NT2/D1 (cell line): Measurements from ENCODE around the gene LRRFIP1.

Experiments used
- DNase-seq: peaks from one replicate; pipeline ENCODE4 v3.0.0-alpha.2; 2011; ENCODE audit warnings: low read depth, low spot score
- H3K27me3 ChIP-seq: 2 replicates; pipeline ENCODE4 v1.6.0; 2011; ENCODE audit warnings: mild to moderate bottlenecking; ENCODE audit not compliant: insufficient read length, insufficient read depth
- H3K36me3 ChIP-seq: 2 replicates; pipeline ENCODE4 v1.6.1; 2011; ENCODE audit warnings: mild to moderate bottlenecking, low read length, mixed read lengths; ENCODE audit not compliant: insufficient read depth, insufficient read length
- H3K4me1 ChIP-seq: 2 replicates; pipeline ENCODE4 v1.5.1; 2011; ENCODE audit not compliant: insufficient read depth, insufficient read length
- H3K4me3 ChIP-seq: 2 replicates; pipeline ENCODE4 v1.5.1; 2011; ENCODE audit warnings: low read depth; ENCODE audit not compliant: insufficient read length
- H3K9ac ChIP-seq: 2 replicates; pipeline ENCODE4 v1.6.0; 2011; ENCODE audit warnings: low read depth; ENCODE audit not compliant: insufficient read length
- H3K9me3 ChIP-seq: 2 replicates; pipeline ENCODE4 v1.5.1; 2011; ENCODE audit warnings: mild to moderate bottlenecking, low read length; ENCODE audit not compliant: insufficient read depth
- SUZ12 ChIP-seq: IDR thresholded peaks from 2 replicates; pipeline ENCODE4 v1.6.1; 2011; ENCODE audit not compliant: insufficient read length, insufficient read depth; ENCODE audit errors: extremely low read depth
- YY1 ChIP-seq: IDR thresholded peaks from 2 replicates; pipeline ENCODE4 v1.6.1; 2011; ENCODE audit not compliant: insufficient read length, insufficient read depth
- ZNF274 ChIP-seq: IDR thresholded peaks from 2 replicates; pipeline ENCODE4 v1.6.1; 2011; ENCODE audit warnings: mild to moderate bottlenecking, low read depth, low read length

Gene LRRFIP1

DNA sequence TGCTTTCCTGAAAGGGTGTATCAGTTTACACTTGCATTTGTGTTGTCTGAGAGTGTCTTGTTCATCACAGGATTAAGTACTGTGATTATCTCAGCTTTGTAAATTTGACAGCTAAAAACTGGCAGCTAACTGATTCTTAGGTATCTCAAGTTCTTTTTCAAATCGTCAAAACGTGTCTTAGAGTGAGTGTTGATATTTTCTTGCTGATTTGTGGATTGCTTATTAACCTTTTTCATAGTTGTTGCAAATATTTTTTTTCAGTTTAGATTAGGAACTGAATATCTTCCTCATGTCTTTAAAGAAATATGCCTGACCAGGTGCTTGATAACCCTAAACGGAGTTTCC is 41.9 kb downstream of the LRRFIP1 start:
- no peak overlapping the region for H3K9ac ChIP-seq
- no peaks in the 10 kb centered on the region for H3K27me3 ChIP-seq
- H3K4me1 ChIP-seq = peaks cover 10% of the 10 kb centered on the region
- DNase-seq = no peak
- TF ChIP-seq YY1 (no peak), ZNF274 (no peak), SUZ12 (no peak)
- H3K4me3 ChIP-seq = no peak overlapping the region
- no peaks in the 10 kb centered on the region for H3K9me3 ChIP-seq
- peaks cover 22% of the 10 kb centered on the region for H3K36me3 ChIP-seq

DNA sequence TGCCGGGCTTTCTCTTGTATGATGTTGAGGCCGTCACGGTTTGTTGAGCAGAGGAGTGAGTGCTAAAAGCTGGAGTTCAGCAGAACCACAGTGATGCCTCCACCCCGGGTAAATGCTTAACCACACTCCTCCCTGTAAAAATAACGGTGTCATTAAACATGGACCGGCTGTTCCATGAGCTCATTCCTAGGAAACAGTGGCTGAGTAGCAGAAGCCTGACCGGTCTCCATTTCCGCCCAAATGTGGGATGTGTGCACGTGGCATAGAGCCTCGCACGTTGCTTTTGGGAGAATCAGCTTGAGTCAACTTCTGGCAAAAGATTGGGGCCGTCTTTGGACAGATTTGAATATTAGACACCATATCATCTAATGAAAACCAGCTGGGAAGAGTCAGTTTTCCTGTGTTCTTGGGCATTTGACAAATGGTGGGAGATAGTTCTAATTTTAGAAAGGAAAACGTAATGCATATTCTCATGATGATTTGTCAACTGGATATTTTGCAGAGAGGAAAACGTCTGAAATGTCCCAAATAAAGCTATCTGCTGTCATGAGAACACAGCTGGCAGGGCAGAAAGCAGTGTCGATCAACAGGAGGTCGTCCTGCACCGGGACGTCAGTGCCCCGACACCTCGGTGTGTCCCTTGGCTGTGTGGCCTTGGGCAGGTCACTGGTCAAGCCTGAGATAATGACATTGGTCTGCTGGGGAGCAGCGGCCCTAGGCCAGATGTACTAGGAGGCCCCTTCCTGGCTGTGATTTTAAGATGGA is 42.4 kb downstream of the LRRFIP1 start:
- Histone ChIP-seq H3K36me3 (peaks cover 22% of the 10 kb centered on the region), H3K9me3 (no peaks in the 10 kb centered on the region), H3K4me1 (peaks cover 10% of the 10 kb centered on the region), H3K27me3 (no peaks in the 10 kb centered on the region), H3K4me3 (no peak overlapping the region), H3K9ac (no peak overlapping the region)
- no peak for TF ChIP-seq YY1
- DNase-seq = no peak

DNA sequence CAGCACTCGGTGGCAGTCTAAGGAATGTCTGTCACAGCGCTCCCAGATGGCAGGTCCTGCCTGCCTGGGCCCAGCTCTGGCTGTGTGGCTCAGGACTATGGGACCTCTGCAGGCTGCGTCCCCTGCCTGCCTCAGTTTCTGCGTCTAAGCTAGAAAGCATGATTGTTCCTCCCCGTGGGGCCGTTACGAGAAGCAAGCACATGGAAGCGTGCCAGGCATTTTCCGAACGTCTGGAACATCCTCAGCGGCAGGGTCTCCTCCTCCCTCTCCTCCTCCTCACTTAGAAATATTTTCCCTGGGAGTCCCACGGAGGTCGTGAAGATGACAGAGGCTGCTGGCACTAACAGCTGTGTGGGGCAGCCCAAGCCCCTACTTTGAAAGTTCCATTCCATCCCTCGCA is 43.3 kb downstream of the LRRFIP1 start:
- no peak overlapping the region for H3K9ac ChIP-seq
- H3K4me1 ChIP-seq = peaks cover 10% of the 10 kb centered on the region

DNA sequence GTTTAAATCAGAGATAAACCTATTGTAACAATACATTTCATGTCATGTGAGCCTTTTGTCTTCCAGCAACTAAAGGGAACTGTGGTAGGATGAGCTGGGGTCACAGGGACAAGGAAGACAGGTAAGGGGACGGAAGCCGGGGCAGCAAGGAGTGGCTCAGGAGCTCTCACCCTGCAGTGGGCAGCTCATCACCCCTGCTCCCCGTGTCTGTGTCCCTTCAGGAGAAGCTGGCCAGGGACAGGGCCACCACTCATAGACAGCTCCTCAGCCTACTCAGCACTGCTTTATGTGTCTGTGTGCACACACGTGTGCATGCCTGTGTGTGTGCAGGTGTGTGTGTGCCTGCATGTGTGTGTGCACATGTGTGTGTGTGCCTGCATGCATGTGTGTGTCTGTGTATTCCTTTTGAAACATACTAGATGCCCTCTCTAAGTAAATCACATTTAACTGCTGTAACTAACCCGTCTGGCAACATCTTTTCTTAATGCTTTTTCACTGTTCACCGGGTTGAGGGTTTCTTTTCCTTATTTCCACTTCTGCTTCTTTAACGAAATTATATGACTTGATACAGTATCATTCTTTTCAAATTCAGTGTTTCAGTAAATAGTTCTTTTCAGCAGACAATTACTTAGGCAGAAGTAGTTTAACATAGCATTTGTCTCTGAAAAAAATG is 44.2 kb downstream of the LRRFIP1 start:
- H3K9me3 ChIP-seq = no peaks in the 10 kb centered on the region
- H3K9ac ChIP-seq = no peak overlapping the region
- DNase-seq = no peak
- H3K36me3 ChIP-seq = peaks cover 22% of the 10 kb centered on the region
- H3K4me3 ChIP-seq = no peak overlapping the region
- H3K4me1 ChIP-seq = peaks cover 7% of the 10 kb centered on the region
- no peaks in the 10 kb centered on the region for H3K27me3 ChIP-seq
- no peak for TF ChIP-seq SUZ12
- no peak for TF ChIP-seq ZNF274
- no peak for TF ChIP-seq YY1

More for the DNA sequence above, 43.3 kb downstream of the LRRFIP1 start:
- no peak for TF ChIP-seq ZNF274
- TF ChIP-seq SUZ12 = no peak
- no peak for TF ChIP-seq YY1
- Histone ChIP-seq H3K36me3 (peaks cover 22% of the 10 kb centered on the region), H3K4me3 (no peak overlapping the region), H3K27me3 (no peaks in the 10 kb centered on the region), H3K9me3 (no peaks in the 10 kb centered on the region)
- no peak for DNase-seq

DNA sequence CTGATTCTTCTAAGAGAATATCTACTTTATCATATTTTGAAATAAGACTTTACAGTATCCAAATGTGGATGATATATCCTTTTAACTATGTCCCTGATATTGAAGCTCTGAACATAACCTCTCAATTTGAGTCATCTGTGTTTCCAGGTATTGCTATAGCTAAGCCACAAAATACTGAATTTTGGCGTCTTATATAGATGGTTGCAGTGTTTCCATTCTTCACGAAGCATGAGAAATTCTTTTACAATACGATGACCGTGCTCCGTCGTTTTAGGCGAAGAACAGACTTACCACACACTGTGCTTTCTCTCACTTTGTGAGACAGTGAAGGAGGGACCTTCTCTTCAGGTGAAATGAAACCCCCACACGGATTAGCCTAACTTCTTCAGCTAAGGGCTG is 45.3 kb downstream of the LRRFIP1 start:
- Histone ChIP-seq H3K27me3 (no peaks in the 10 kb centered on the region), H3K4me1 (peaks cover 7% of the 10 kb centered on the region), H3K4me3 (no peak overlapping the region), H3K36me3 (peaks cover 20% of the 10 kb centered on the region), H3K9me3 (no peaks in the 10 kb centered on the region), H3K9ac (no peak overlapping the region)
- no peak for DNase-seq
- TF ChIP-seq SUZ12 (no peak), ZNF274 (no peak), YY1 (no peak)

DNA sequence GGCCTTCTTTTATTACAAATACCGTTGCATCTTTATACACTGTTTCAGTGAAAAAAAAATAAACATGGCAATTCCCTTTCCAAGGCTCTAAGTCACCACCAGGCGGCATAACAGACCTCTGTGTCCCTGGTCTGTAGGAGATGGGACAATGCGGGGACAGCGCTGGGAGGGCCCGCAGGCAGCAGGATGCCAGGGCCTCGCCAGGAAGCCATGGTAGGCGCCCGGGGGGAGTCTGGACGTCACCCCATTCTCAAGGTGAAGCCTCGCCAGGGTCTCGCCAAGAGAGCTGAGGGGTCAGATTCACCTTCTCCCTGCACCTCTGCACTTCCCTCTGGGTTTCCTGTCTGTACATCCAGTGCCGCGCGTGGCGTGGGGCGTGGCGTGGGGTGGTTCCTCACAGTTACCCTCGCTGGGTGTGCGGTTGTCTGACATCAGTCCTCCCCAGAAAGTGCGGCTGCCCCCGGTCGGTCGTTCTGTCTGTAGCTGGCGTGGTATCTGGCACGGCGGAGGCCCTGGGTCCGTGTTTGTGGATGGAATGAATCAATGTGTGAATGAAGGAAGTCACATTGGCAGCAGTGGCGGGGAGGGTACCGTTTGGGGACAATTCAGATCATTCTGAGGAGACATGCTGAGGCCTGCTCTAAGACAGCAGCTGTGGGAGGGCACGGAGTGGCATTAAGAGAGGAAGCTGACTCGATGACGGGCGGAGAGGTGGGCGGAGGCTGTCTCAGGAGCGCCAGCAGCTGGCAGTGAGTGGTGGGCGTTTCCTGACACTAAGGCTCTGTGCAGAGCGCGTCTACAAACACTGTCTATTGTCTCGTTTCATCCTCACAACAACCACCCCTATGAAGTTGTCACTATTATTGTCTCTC is 46.0 kb downstream of the LRRFIP1 start:
- peaks cover 7% of the 10 kb centered on the region for H3K4me1 ChIP-seq
- no peak overlapping the region for H3K4me3 ChIP-seq
- no peaks in the 10 kb centered on the region for H3K27me3 ChIP-seq
- H3K9ac ChIP-seq = no peak overlapping the region
- no peak for TF ChIP-seq YY1
- no peak for TF ChIP-seq SUZ12
- no peak for TF ChIP-seq ZNF274
- H3K36me3 ChIP-seq = peaks cover 20% of the 10 kb centered on the region
- H3K9me3 ChIP-seq = no peaks in the 10 kb centered on the region
- DNase-seq = no peak

DNA sequence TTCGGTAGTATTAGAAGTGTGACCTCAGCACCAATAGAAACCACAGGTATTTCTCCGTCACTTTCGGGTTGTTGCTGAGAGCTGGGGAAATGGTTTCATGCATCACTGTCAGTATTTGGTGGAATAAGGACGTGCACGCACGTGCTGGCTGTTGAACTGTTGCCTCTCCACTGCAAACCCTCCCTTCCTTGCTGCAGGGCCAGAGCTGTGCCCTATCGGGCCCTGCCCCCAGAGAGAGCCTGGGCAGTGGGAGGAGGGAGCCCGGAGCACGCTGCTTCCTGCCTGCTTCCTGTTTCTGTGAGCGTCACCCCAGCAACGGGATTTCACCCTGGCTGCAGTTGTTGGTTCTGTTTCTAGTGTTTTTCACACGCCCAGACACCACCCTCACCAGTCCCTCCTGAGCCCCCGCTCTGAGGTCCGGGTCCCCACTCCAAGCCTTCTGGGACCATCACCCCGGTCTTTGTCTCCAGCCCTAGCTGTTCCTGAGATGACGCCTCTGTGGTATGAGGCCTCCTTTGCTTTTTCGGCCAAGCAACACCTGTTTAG is 47.4 kb downstream of the LRRFIP1 start:
- TF ChIP-seq SUZ12 (no peak), ZNF274 (no peak), YY1 (no peak)
- H3K4me3 ChIP-seq = no peak overlapping the region

More for the DNA sequence above, 47.4 kb downstream of the LRRFIP1 start:
- Histone ChIP-seq H3K9ac (peak overlapping the region; percentile 39), H3K9me3 (no peaks in the 10 kb centered on the region), H3K27me3 (no peaks in the 10 kb centered on the region), H3K36me3 (peaks cover 18% of the 10 kb centered on the region), H3K4me1 (peaks cover 7% of the 10 kb centered on the region)
- DNase-seq = peak; percentile 64
